CD14-positive monocyte (primary cell): ENCODE data around the gene CHST3. TPM values are rescaled to one million over a fixed set of nuclear protein-coding genes. Genes with fewer than 3 reads are reported as not detected.

ENCODE experiments used
- DNase-seq, 3 donors: peaks; one replicate each; pipeline ENCODE4 v3.0.0-alpha.2; 2011 to 2022
- H2AFZ ChIP-seq: 2 replicates; pipeline ENCODE4 v1.6.0; 2012; ENCODE audit warnings: mild to moderate bottlenecking, low read depth, low read length, inconsistent platforms; ENCODE audit not compliant: insufficient read depth, poor library complexity, severe bottlenecking
- H3K27ac ChIP-seq, 2 donors: 1 replicate in 1 of 2; 2 replicates in 1 of 2; pipeline ENCODE4 v1.5.1; 2012 to 2013; ENCODE audit warnings: low read length in 2 of 2, control low read depth in 1 of 2, inconsistent platforms in 1 of 2, low read depth in 1 of 2, mild to moderate bottlenecking in 1 of 2
- H3K27me3 ChIP-seq, 2 donors: one replicate each; pipeline versions ENCODE4 v1.6.0 to v1.6.1; 2011 to 2013; ENCODE audit warnings: low read length in 2 of 2; ENCODE audit not compliant: control insufficient read depth in 2 of 2, insufficient read depth in 2 of 2
- H3K36me3 ChIP-seq, 2 donors: replicated peaks in 1 of 2; 1 replicate in 1 of 2; 2 replicates in 1 of 2; pipeline versions ENCODE4 v1.5.1 to v1.6.1; 2012 to 2013; ENCODE audit warnings: low read length in 2 of 2, control low read depth in 1 of 2, inconsistent platforms in 1 of 2, mild to moderate bottlenecking in 1 of 2; ENCODE audit not compliant: insufficient read depth in 2 of 2, control insufficient read depth in 1 of 2
- H3K4me1 ChIP-seq, 2 donors: 1 replicate in 1 of 2; 2 replicates in 1 of 2; pipeline versions ENCODE4 v1.5.1 to v1.6.1; 2012 to 2013; ENCODE audit warnings: low read length in 2 of 2, control low read depth in 1 of 2, inconsistent platforms in 1 of 2, mild to moderate bottlenecking in 1 of 2, moderate library complexity in 1 of 2; ENCODE audit not compliant: insufficient read depth in 2 of 2, control insufficient read depth in 1 of 2
- H3K4me2 ChIP-seq: replicated peaks from 2 replicates; pipeline ENCODE3; 2012; ENCODE audit warnings: low read length, moderate library complexity, mild to moderate bottlenecking; ENCODE audit not compliant: poor library complexity, severe bottlenecking; ENCODE audit errors: extremely low read depth
- H3K4me3 ChIP-seq, 3 experiments: fragments of 200-600 bp in 1 of 3; sonication (generic) in 1 of 3; replicated peaks in 1 of 3; 1 replicate in 2 of 3; 2 replicates in 1 of 3; pipeline ENCODE4 v1.5.1; 2011 to 2013; ENCODE audit warnings: low read length in 3 of 3, mild to moderate bottlenecking in 3 of 3, control low read depth in 2 of 3, low read depth in 2 of 3, inconsistent platforms in 1 of 3, moderate library complexity in 1 of 3
- H3K79me2 ChIP-seq: 2 replicates; pipeline ENCODE4 v1.6.0; 2012; ENCODE audit warnings: mild to moderate bottlenecking, control low read depth, inconsistent platforms, low read length, moderate library complexity; ENCODE audit not compliant: insufficient read depth
- H3K9ac ChIP-seq: 2 replicates; pipeline ENCODE4 v1.6.0; 2017; ENCODE audit warnings: low read length, mild to moderate bottlenecking; ENCODE audit not compliant: insufficient read depth, poor library complexity, severe bottlenecking
- H3K9me3 ChIP-seq, 2 donors: replicated peaks in 1 of 2; 1 replicate in 1 of 2; 2 replicates in 1 of 2; pipeline versions ENCODE4 v1.5.1 to v1.6.1; 2012 to 2013; ENCODE audit warnings: low read length in 2 of 2, control low read depth in 1 of 2; ENCODE audit not compliant: control insufficient read depth in 1 of 2, insufficient read depth in 1 of 2
- H4K20me1 ChIP-seq: 2 replicates; pipeline ENCODE4 v1.6.0; 2012; ENCODE audit warnings: mild to moderate bottlenecking, low read length, control low read depth, moderate library complexity; ENCODE audit not compliant: insufficient read depth
- H3K27ac Mint-ChIP-seq, 7 donors: one replicate each; pipeline ENCODE4 v1.8.0; 2020; ENCODE audit warnings: mild to moderate bottlenecking in 7 of 7, mixed read lengths in 7 of 7, moderate library complexity in 6 of 7, inconsistent platforms in 2 of 7
- H3K27me3 Mint-ChIP-seq, 3 donors: one replicate each; pipeline ENCODE4 v1.8.0; 2021 to 2022; ENCODE audit warnings: low read depth in 3 of 3, mild to moderate bottlenecking in 3 of 3, mixed read lengths in 3 of 3, moderate library complexity in 3 of 3, inconsistent platforms in 1 of 3
- H3K36me3 Mint-ChIP-seq, 2 donors: one replicate each; pipeline ENCODE4 v1.8.0; 2020; ENCODE audit warnings: mixed read lengths in 2 of 2, inconsistent platforms in 1 of 2, mild to moderate bottlenecking in 1 of 2
- H3K4me1 Mint-ChIP-seq: one replicate; pipeline ENCODE4 v1.8.0; 2020; ENCODE audit warnings: mild to moderate bottlenecking, mixed read lengths
- H3K4me3 Mint-ChIP-seq, 2 donors: one replicate each; pipeline ENCODE4 v1.8.0; 2020; ENCODE audit warnings: mild to moderate bottlenecking in 2 of 2, mixed read lengths in 2 of 2, moderate library complexity in 1 of 2
- H3K9me3 Mint-ChIP-seq, 7 donors: one replicate each; pipeline ENCODE4 v1.8.0; 2020 to 2022; ENCODE audit warnings: mixed read lengths in 7 of 7, mild to moderate bottlenecking in 6 of 7, moderate library complexity in 6 of 7, inconsistent platforms in 2 of 7
- CTCF ChIP-seq: fragments of 200-600 bp; IDR thresholded peaks from one replicate; pipeline ENCODE4 v1.8.0; 2022; ENCODE audit warnings: antibody characterized with exemption, mild to moderate bottlenecking
- WGBS: methylation state at CpG from one replicate; pipeline ENCODE4 v1.1.5; 2013; ENCODE audit warnings: missing lambda C conversion rate; ENCODE audit not compliant: insufficient coverage; 5-methylcytosine and 5-hydroxymethylcytosine counted together
- intact Hi-C, 2 donors: fragments of 100-400 bp; cut with micrococcal nuclease; formaldehyde crosslinking; loops; one replicate each; pipeline versions ENCODE4 v1.15.0 to v1.15.1; 2023
- polyA plus RNA-seq, 3 donors: library from polyadenylated mRNA; depleted of rRNA in 1 of 3; unstranded in 2 of 3; stranded (reverse) in 1 of 3; fragments of 300-500 nt in 2 of 3; fragments of >200 nt in 1 of 3; fragmentation: Illumina TruSeq in 2 of 3; gene quantifications; 1 replicate in 2 of 3; 2 replicates in 1 of 3; pipeline ENCODE4 v1.2.3, GENCODE V29; 2012 to 2021

Gene CHST3
- polyA plus RNA-seq, 3 donors: not detected

DNA sequence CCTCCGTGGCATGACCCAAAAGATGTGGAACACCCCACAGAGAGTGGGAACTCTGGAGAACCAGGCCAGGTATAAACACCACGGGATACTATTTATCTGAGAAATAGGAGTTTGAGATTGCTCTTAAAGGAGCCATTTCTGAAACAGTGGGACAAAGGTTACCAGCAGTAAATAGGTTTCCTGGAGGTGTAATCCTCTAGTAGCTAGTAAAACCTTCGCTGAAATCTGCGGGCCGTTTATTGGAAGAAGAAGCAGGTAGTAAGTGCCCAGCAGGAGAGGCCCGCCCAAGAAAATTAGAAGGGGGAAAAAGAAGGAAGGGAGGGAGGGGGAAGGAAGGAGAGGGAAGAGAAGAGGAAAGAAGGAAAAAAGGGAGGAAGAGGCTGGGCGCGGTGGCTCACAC, 51.6 kb downstream of the CHST3 start:
- Mint-ChIP-seq H3K36me3 (no peaks in the 10 kb centered on the region), H3K4me3 (no peak overlapping the region), H3K27ac (no peak overlapping the region), H3K27me3 (peaks cover 3 to 7% (median 4%) of the 10 kb centered on the region in 3 donors), H3K9me3 (peaks cover 0 to 6% (median 0%) of the 10 kb centered on the region in 7 donors), H3K4me1 (peaks cover 3% of the 10 kb centered on the region)
- Histone ChIP-seq H3K27ac (no peak overlapping the region), H3K9me3 (peaks cover 0 to under 1% of the 10 kb centered on the region in 2 donors), H3K9ac (no peak overlapping the region), H3K36me3 (no peaks in the 10 kb centered on the region), H3K4me3 (no peak overlapping the region), H3K4me2 (no peak overlapping the region), H3K27me3 (no peaks in the 10 kb centered on the region), H3K4me1 (no peaks in the 10 kb centered on the region), H3K79me2 (no peaks in the 10 kb centered on the region), H2AFZ (no peak overlapping the region), H4K20me1 (no peaks in the 10 kb centered on the region)
- DNase-seq: no peak
- intact Hi-C loops: no loop called here
- 79% methylated on average over 5 of the region's 8 CpGs for WGBS
- TF ChIP-seq CTCF: no peak

GRCh38 chr10:72016608-72017300, 52.6 kb downstream of the CHST3 start:
- DNase-seq: no peak
- Histone ChIP-seq H3K27me3 (no peaks in the 10 kb centered on the region), H3K9ac (no peak overlapping the region), H2AFZ (no peak overlapping the region), H3K9me3 (peaks cover 0 to 5% of the 10 kb centered on the region in 2 donors), H3K79me2 (no peaks in the 10 kb centered on the region), H3K4me2 (no peak overlapping the region), H3K36me3 (no peaks in the 10 kb centered on the region), H4K20me1 (no peaks in the 10 kb centered on the region), H3K27ac (no peak overlapping the region), H3K4me3 (no peak overlapping the region), H3K4me1 (peaks cover 0 to 4% of the 10 kb centered on the region in 2 donors)
- WGBS: 88% methylated on average over 8 of the region's 13 CpGs
- no peak for TF ChIP-seq CTCF
- Mint-ChIP-seq H3K4me1 (peaks cover 9% of the 10 kb centered on the region), H3K27me3 (peaks cover 2 to 10% (median 3%) of the 10 kb centered on the region in 3 donors), H3K9me3 (peaks cover 0 to 13% (median 3%) of the 10 kb centered on the region in 7 donors), H3K4me3 (peak overlapping the region in 1 of 2 donors; percentile 45), H3K27ac (peak overlapping the region in 1 of 7 donors; percentile 54), H3K36me3 (no peaks in the 10 kb centered on the region)
- intact Hi-C loops: no loop called here
